Measurements from ENCODE around the gene FKBP1A.

FKBP1A gene

GRCh38 chr20:1319051-1319450, 73.8 kb downstream of the FKBP1A start:
- DNase-seq (ENCODE audit: low read depth, low spot score): no peak
